ENCODE measurements around the gene GOLPH3L.
"Not testable (repeated sequence)": the region's sequence is repeated elsewhere in the genome, so short reads cannot be mapped to it uniquely, and the experiment has no call there.

GOLPH3L gene

GRCh38 chr1:150650193-150650592 is 46.8 kb downstream of the GOLPH3L start:
- Histone ChIP-seq H3K27ac (ENCODE audit: low read length) (no peak overlapping the region), H3K4me2 (ENCODE audit: low read depth, low read length) (no peak overlapping the region), H3K36me3 (replicated peaks; ENCODE audit: insufficient read depth, low read length) (no peaks in the 10 kb centered on the region), H3K9me3 (replicated peaks; ENCODE audit: insufficient read depth, low read length) (no peaks in the 10 kb centered on the region), H3F3A (ENCODE audit: insufficient read depth, low read length) (no peaks in the 10 kb centered on the region), H2AFZ (ENCODE audit: low read length) (no peak overlapping the region), H3K4me3 (ENCODE audit: low read length) (no peak overlapping the region), H3K79me2 (ENCODE audit: low read length) (no peaks in the 10 kb centered on the region), H3K27me3 (replicated peaks; ENCODE audit: insufficient read depth, low read length) (no peaks in the 10 kb centered on the region), H3K9me2 (replicated peaks; ENCODE audit: insufficient read depth, low read length) (no peaks in the 10 kb centered on the region), H4K20me1 (ENCODE audit: insufficient read depth, low read length) (no peaks in the 10 kb centered on the region), H3K9ac (ENCODE audit: low read length) (no peak overlapping the region), H3K4me1 (ENCODE audit: low read length) (no peaks in the 10 kb centered on the region)
- TF ChIP-seq CTCF (IDR thresholded peaks at IDR 0.05; ENCODE audit: low read length): no peak
- TF ChIP-seq EZH2phosphoT487 (IDR thresholded peaks at IDR 0.05; ENCODE audit: low read length): no peak
- TF ChIP-seq EZH2 (optimal IDR thresholded peaks at IDR 0.05; ENCODE audit: low read depth, low read length): no peak
- DNase-seq: no peak

DNA sequence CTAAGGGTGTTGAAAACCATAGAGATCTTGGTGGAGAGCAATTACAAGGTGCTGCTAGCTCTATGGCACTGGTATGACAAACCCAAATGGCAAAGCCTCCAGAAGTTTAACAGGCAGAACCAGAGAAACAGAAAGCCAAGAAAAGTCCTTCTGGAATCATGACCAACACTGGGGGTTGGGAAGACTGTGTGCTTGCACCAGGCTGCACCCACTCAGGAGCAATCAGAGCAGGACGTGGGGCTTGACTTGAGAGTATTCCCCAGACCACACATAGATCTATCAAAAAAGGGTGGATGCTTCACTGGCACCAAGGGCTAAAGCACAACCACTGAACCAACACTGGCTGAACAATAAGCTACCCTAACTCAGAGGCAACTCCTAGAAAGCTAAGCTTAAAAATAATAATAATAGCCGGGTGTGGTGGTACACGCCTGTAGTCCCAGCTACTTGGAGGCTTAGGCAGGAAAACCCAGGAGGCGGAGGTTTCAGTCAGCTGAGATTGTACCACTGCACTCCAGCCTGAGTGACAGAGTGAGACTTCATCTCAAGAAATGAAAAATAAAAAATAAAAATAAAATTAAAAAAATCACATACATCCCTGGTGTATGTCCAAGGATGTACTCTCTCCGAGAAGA is 47.4 kb downstream of the GOLPH3L start:
- no peaks in the 10 kb centered on the region for H3K27me3 ChIP-seq (replicated peaks; ENCODE audit: insufficient read depth, low read length)
- H3K36me3 ChIP-seq (replicated peaks; ENCODE audit: insufficient read depth, low read length): no peaks in the 10 kb centered on the region
- no peak for DNase-seq
- H3K9me3 ChIP-seq (replicated peaks; ENCODE audit: insufficient read depth, low read length): no peaks in the 10 kb centered on the region
- no peak overlapping the region for H2AFZ ChIP-seq (ENCODE audit: low read length)
- H3K4me1 ChIP-seq (ENCODE audit: low read length): no peaks in the 10 kb centered on the region
- H3K4me2 ChIP-seq (ENCODE audit: low read depth, low read length): no peak overlapping the region
- H3K9me2 ChIP-seq (replicated peaks; ENCODE audit: insufficient read depth, low read length): no peaks in the 10 kb centered on the region
- TF ChIP-seq EZH2phosphoT487 (IDR thresholded peaks at IDR 0.05; ENCODE audit: low read length) (no peak), CTCF (IDR thresholded peaks at IDR 0.05; ENCODE audit: low read length) (no peak), EZH2 (optimal IDR thresholded peaks at IDR 0.05; ENCODE audit: low read depth, low read length) (no peak)
- H3K27ac ChIP-seq (ENCODE audit: low read length): no peak overlapping the region
- no peaks in the 10 kb centered on the region for H4K20me1 ChIP-seq (ENCODE audit: insufficient read depth, low read length)
- no peak overlapping the region for H3K9ac ChIP-seq (ENCODE audit: low read length)
- H3F3A ChIP-seq (ENCODE audit: insufficient read depth, low read length): no peaks in the 10 kb centered on the region
- no peaks in the 10 kb centered on the region for H3K79me2 ChIP-seq (ENCODE audit: low read length)
- no peak overlapping the region for H3K4me3 ChIP-seq (ENCODE audit: low read length)

GRCh38 chr1:150642296-150642695 is 54.7 kb downstream of the GOLPH3L start:
- no peak overlapping the region for H3K9ac ChIP-seq (ENCODE audit: low read length)

GRCh38 chr1:150641126-150641815 is 55.7 kb downstream of the GOLPH3L start:
- not testable (repeated sequence) for H4K20me1 ChIP-seq (ENCODE audit: insufficient read depth, low read length); H3K9me3 ChIP-seq (replicated peaks; ENCODE audit: insufficient read depth, low read length); H3K4me3 ChIP-seq (ENCODE audit: low read length); H3K27me3 ChIP-seq (replicated peaks; ENCODE audit: insufficient read depth, low read length); H3K9me2 ChIP-seq (replicated peaks; ENCODE audit: insufficient read depth, low read length); H3F3A ChIP-seq (ENCODE audit: insufficient read depth, low read length); DNase-seq; H3K9ac ChIP-seq (ENCODE audit: low read length); H3K27ac ChIP-seq (ENCODE audit: low read length); H3K4me1 ChIP-seq (ENCODE audit: low read length); H3K79me2 ChIP-seq (ENCODE audit: low read length); H3K4me2 ChIP-seq (ENCODE audit: low read depth, low read length); H3K36me3 ChIP-seq (replicated peaks; ENCODE audit: insufficient read depth, low read length); H2AFZ ChIP-seq (ENCODE audit: low read length)

More at GRCh38 chr1:150642296-150642695, 54.7 kb downstream of the GOLPH3L start:
- Histone ChIP-seq H3K4me1 (ENCODE audit: low read length) (no peaks in the 10 kb centered on the region), H3K4me2 (ENCODE audit: low read depth, low read length) (no peak overlapping the region), H3K36me3 (replicated peaks; ENCODE audit: insufficient read depth, low read length) (no peaks in the 10 kb centered on the region), H2AFZ (ENCODE audit: low read length) (no peak overlapping the region), H4K20me1 (ENCODE audit: insufficient read depth, low read length) (no peaks in the 10 kb centered on the region), H3K27me3 (replicated peaks; ENCODE audit: insufficient read depth, low read length) (no peaks in the 10 kb centered on the region), H3K9me2 (replicated peaks; ENCODE audit: insufficient read depth, low read length) (no peaks in the 10 kb centered on the region), H3K79me2 (ENCODE audit: low read length) (no peaks in the 10 kb centered on the region), H3K9me3 (replicated peaks; ENCODE audit: insufficient read depth, low read length) (no peaks in the 10 kb centered on the region), H3K27ac (ENCODE audit: low read length) (no peak overlapping the region), H3K4me3 (ENCODE audit: low read length) (no peak overlapping the region), H3F3A (ENCODE audit: insufficient read depth, low read length) (no peaks in the 10 kb centered on the region)
- TF ChIP-seq EZH2phosphoT487 (IDR thresholded peaks at IDR 0.05; ENCODE audit: low read length) (no peak), EZH2 (optimal IDR thresholded peaks at IDR 0.05; ENCODE audit: low read depth, low read length) (no peak), CTCF (IDR thresholded peaks at IDR 0.05; ENCODE audit: low read length) (no peak)
- no peak for DNase-seq

DNA sequence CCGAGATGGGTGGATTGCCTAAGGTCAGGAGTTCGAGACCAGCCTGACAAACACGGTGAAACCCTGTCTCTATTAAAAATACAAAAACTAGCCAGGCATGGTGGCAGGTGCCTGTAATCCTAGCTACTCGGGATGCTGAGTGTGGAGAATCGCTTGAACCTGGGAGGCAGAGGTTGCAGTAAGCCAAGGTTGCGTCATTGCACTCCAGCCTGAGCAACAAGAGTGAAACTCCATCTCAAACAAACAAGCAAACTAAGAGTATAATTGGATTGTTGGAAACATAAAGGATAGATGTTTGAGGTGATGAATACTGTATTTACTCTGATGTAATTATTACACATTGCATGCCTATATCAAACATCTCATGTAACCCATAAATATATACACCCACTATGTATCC is 58.5 kb downstream of the GOLPH3L start:
- not testable (repeated sequence) for H3K9me2 ChIP-seq (replicated peaks; ENCODE audit: insufficient read depth, low read length); H3K79me2 ChIP-seq (ENCODE audit: low read length); H2AFZ ChIP-seq (ENCODE audit: low read length); H3K9me3 ChIP-seq (replicated peaks; ENCODE audit: insufficient read depth, low read length); H3K27me3 ChIP-seq (replicated peaks; ENCODE audit: insufficient read depth, low read length); H3K4me2 ChIP-seq (ENCODE audit: low read depth, low read length); H3K4me3 ChIP-seq (ENCODE audit: low read length); H3K27ac ChIP-seq (ENCODE audit: low read length); DNase-seq; H3F3A ChIP-seq (ENCODE audit: insufficient read depth, low read length); H4K20me1 ChIP-seq (ENCODE audit: insufficient read depth, low read length); H3K9ac ChIP-seq (ENCODE audit: low read length); H3K4me1 ChIP-seq (ENCODE audit: low read length); H3K36me3 ChIP-seq (replicated peaks; ENCODE audit: insufficient read depth, low read length)

Data from MM.1S (cell line).